GM18519 (cell line): Measurements from ENCODE around the gene CYP27B1.

Experiments
- ATAC-seq: cut with Tn5 transposase; IDR thresholded peaks from one replicate; pipeline ENCODE4 v1.9.1; 2021; ENCODE audit warnings: mild to moderate bottlenecking, moderate library complexity; ENCODE audit not compliant: unreplicated experiment, low FRiP score

CYP27B1 gene

DNA sequence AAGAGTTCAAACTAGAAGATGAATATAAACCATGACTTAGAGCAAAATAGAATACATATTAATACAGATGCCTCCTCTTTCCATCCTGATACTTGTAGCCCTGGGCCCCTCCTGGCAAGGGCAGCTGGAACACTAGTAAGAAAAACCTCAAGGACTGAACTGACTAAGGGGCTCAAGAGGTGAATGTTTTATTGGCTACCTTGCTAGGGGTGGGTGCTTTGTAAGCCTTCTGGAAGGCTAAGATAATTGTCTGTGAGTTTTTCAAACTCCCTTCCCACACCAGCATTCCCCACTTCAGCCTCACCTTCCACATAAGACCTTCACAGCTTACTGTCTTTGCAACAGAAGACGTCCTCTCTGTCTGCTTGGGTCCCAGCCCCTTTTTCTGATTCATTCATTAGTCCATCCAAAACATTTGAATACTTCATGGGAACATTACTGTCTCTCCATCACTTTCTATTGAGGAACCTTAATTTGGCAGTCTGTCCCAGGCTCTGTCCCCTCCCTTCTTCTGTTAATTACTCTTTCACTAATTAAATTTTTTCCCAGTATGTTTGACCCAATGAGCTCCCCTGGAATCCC, 13.0 kb downstream of the CYP27B1 start:
- ATAC-seq: no peak

DNA sequence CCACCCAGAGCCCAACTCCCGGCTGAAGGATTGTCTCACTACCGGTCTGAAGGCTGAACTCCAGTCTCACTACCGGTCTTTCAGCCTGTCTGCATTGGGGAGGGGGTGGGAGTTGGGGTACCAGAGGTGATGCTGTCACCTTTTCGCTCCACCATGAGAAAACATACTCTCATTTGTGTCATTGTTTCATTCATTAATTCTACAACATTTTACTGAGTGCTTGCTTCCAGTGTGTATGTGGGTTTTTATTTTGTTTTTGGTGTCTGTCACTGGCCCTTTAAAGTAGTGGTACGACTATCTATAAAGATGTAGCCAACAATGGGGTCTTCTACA, 14.2 kb downstream of the CYP27B1 start:
- ATAC-seq: no peak

DNA sequence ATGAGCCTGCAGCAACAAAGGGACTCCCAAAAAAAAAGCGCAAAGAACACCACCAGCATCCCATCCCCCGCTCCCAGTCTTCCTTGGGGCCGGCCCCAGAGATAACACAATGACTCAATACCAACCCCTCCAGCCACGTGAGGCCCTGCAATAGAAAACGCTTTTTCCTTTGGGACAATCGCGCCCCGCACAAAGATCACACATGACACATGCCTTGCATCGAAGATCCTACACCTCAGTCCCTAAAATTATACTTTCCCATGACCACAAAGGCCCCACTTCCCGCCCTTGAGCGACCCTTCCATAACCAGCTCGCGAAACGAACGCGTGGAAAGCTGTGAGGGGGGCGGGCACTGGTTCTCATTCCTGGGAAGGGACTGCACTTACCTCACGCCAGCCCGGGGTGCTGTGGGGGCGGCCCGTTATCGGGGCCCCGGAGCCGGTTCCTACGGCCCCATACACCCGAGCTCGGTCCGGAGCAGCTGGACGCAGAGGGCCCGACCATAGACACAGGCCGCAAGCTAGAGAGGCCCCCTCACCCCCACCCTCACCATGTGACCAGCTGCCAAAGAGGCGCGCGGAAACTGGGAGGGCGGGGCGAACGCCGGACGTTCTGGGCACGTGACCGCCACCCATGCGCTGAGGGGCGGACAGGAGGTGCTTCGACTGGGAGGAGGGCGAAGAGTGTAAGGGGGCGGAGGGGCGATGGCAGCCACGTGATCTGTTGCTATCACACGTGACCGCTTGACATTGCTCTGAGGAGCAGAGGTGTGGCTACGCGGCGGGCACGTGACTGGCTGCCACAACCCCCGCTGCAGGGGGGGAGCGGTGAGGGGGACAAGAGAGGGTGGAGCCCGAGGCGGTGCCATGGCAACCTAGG, 14.8 kb downstream of the CYP27B1 start, which contains the start of gene CDK4:
Gene CDK4 (minus strand): TSS at position 523 of the 880 bp plus-strand sequence. CDS start 593 bp downstream, outside the sequence.
- peak; percentile 62 for ATAC-seq

DNA sequence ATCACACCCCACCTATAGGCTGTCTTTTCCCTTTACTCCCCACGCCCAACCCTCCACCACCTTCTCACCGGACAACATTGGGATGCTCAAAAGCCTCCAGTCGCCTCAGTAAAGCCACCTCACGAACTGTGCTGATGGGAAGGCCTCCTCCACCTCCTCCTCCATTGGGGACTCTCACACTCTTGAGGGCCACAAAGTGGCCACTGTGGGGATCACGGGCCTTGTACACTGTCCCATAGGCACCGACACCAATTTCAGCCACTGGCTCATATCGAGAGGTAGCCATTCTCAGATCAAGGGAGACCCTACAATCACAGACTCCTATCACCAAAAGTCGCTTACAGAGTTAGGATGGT, 15.5 kb downstream of the CYP27B1 start:
- ATAC-seq: no peak

DNA sequence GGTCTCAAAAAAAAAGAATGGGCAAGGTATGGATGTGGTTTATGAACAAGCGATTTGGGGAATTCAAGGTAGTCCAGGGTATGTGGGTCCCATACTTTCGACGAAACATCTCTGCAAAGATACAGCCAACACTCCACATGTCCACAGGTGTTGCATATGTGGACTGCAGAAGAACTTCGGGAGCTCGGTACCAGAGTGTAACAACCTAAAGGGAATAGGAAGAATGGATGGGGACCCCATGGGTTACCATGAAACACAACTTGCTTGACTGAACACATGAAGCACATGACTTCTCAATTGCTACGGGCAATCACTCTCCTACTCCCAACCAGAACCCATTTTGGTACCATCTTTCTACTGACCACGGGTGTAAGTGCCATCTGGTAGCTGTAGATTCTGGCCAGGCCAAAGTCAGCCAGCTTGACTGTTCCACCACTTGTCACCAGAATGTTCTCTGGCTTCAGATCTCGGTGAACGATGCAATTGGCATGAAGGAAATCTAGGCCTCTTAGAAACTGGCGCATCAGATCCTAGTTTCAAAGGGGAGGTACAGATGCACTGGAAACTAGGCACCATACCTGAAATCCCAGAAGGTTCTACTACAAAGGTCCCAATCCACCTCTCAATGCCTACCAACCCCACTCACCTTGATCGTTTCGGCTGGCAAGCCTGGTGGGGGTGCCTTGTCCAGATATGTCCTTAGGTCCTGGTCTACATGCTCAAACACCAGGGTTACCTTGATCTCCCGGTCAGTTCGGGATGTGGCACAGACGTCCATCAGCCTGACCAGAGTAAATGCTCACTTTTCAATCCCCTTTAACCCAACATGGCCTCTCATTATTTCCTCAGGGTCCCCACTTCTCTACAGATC, 16.1 kb downstream of the CYP27B1 start:
- no peak for ATAC-seq

GRCh38 chr12:57749061-57749460, 17.8 kb downstream of the CYP27B1 start:
- ATAC-seq: no peak

DNA sequence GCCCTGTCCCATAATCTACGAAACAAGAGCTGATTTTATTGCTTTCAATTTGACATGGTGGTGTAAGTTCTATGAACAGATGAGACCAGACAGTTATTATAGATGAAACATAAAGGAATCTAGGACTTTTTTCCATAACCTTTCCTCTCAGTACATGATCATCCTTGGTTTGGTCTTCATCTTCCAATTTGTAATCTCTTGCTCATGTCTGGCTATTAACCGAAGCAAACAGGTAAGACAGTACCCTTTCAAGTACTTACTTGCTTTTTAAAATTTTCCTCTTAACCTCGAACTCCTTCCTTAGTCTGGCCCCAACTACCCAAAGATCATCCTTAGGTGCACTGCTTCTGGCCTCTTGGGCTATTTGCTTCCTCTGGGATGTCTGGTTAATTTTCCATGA, 20.9 kb downstream of the CYP27B1 start:
- ATAC-seq: no peak

DNA sequence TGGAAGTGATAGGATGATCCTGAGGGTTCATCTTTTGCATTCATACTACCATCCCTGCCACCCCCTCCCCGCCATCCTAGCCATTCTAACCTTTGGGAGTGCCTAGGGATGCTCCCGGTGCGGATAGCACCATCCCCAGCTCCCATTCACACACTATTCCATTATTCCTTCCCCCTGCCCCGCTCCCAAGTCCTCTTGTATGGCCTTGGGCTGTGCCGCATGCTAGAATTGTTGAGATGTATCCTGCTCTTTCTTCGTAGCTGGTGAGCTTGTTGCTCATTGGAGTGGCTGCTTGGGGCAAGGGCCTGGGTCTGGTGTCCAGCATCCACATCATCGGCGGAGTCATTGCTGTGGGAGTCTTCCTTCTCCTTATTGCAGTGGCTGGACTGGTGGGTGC, 21.4 kb downstream of the CYP27B1 start:
- no peak for ATAC-seq

DNA sequence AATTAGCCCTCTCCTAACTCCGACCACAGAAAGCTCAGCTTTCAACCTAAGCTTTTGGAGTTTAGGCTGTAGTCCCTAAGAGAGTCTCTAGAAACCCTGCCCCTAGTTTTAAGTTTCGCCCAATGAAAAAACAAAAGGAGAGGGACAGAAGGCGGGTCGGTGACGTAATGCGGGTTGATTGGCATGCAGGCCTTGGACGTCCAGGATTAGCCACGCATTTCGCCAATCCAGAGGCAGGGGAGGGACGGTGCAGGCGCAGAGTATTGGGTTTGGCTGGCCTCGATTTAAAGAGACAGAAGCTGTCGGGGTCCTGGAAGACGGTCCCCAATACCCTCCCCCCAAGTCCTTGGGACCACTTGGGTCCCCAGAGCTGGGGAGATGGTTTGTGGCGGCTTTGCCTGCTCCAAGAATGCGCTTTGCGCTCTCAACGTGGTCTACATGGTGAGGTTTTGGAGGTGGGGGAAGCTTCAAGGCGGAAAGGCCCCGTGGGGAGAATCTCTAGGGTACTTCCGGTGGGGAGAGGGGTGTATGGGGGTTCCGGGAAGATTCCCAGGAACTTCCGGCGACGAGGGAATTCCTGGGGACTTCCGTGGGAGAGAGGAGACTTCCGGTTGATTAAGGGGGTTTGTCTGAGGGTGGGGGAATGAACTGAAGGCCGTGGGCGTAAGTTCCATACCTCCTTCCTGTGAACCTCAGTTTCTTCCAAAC, 21.9 kb downstream of the CYP27B1 start, which contains the start of gene TSPAN31:
Gene TSPAN31 (plus strand): TSS at position 263 of the 708 bp plus-strand sequence. CDS start 116 bp downstream, at position 379.
- ATAC-seq: peak; percentile 72

DNA sequence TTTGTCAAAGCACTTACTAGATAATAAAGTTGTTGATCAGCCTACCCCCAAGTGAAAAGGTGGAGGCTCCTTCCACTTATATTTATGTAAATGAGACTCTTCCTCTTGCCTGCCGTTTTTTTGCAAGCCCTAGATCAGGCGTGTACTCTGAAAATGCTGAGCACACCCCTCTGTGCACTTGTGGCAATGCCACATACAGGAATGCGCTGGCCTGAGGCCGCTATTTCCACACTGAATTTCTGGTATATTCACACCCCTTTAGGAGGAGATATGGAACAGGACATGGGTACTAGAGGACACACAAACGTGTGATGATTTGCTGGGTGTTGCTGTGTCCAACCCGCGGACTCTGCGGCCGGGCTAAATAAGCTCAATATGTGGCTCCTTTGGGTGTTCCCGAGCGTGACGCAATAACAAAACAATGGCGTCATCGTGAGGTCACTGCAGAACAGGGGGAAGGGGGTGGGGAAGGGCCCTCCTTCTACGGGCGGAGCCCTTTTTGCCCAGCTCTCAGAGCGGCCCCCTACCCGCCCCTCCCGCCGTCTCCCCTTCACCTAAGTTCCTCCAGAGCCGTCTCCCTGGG, 22.6 kb downstream of the CYP27B1 start:
- peak; percentile 13 for ATAC-seq

DNA sequence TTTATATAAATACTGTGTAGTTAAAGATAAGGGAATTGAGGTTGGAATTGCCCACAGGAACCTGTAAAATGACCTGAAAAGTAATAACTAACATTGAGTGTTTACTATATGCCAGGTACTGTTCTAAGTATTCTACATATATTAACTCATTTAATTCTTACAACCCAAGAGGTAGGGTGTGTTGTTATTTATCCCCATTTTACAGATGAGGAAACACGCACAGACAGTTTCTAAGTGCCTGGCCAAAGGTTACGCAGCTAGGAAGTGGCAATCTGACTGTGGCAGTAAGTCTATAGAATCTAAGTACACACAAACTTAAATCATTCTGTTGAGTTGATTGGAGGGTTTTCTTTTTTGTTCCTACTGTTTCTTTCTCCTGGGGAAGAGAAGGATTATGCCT, 23.1 kb downstream of the CYP27B1 start:
- ATAC-seq: no peak

- ATAC-seq: peak; percentile 52
Observed at GRCh38 chr12:57741844-57742738, 24.8 kb downstream of the CYP27B1 start.

DNA sequence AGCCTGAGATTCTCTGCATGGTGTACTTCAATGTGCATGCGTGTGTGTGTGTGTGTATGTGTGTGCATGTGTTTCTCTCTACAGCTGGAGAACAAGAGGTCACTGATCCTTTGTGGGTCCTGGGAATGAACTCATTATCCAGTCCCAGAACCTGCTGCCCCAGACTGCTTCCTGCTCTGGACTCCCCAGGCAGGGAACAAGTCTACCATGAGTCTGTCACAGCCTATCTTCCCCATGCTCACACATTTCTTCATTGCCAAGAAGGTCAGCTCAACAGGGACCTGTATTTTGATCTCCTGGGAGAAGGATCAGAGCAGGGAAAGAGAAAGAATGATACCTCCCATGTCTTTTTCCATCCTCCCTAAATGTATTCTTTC, 25.5 kb downstream of the CYP27B1 start:
- ATAC-seq: no peak

GRCh38 chr12:57740656-57741412, 26.0 kb downstream of the CYP27B1 start:
- ATAC-seq: peak; percentile 43

DNA sequence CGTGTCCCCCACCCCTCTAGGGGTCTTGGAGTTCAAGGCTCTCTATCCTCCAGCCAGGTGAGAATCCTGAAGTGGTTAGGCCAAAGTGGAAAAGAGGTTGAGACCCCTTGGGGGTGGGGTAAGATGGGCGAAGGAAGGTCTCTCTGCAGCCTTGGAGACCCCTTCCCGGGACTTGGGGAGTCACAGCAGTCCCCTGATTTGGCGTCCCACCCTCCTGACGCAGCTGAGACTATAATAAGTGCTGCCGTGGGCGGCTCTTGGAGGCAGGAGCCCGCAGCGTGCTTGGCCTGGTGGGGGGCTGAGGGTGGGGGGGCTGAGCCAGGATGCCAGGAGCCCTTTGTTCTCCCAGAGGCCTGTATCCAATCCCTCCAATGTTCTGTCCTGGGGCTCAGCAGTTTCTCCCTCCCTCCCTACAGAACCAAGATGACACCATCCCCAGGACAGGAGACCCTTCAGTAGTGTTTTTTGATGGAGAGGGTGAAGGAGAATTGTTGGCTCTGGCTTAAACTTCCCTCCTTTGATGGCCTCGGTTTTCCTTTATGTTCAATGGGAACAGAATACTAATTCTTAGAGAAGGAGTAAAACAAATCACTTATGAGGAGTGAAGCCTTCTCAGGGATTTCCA, 26.9 kb downstream of the CYP27B1 start:
- ATAC-seq: no peak

GRCh38 chr12:57739387-57739786, 27.5 kb downstream of the CYP27B1 start:
- ATAC-seq: no peak

DNA sequence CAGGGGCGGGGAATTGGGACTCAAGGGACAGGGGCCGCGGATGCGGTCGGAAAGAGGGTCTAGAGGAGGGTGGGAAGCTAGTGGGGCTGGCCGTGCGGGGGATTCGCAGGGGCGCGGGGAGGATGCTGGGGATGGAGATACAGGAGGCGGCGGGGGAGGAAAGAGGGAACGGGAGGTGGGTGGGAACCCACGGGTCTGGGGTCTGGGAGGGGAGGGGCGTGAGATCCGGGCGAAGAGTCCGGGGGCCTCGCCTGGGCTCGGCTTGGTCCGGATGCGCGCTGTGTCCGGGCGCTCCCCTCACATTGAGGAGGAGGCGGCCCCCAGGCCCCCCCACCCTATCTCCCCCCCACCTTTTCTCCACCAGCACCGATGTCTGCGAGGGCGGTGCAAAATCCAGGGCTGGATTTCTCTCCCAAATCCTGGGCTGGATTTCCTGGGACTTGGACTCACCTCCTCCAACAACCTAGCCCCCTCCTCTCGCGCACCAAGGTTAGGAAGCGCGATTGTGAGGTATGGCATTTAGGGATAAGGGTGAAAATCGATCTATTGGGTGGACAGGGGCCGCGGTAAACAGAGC, 28.1 kb downstream of the CYP27B1 start, which contains the start of gene AGAP2:
Gene AGAP2 (minus strand): TSS at position 82 of the 577 bp plus-strand sequence. CDS start 496 bp downstream, outside the sequence.
- no peak for ATAC-seq
